PC-3 (cell line): ENCODE measurements around the gene CCSER2.

Source experiments
- CTCF ChIP-seq: fragments of 300-600 bp; sonication (generic); conservative IDR thresholded peaks from 2 replicates; pipeline ENCODE4 v1.5.1; 2017; ENCODE audit warnings: antibody characterized with exemption, low read depth, mild to moderate bottlenecking, low read length
- EZH2 ChIP-seq: fragments of 300-600 bp; sonication (generic); IDR thresholded peaks from one replicate; pipeline ENCODE4 v1.6.1; 2017; ENCODE audit warnings: antibody characterized with exemption, mild to moderate bottlenecking, low read length; ENCODE audit not compliant: unreplicated experiment
- EZH2phosphoT487 ChIP-seq: fragments of 300-600 bp; sonication (generic); IDR thresholded peaks from 2 replicates; pipeline ENCODE4 v1.6.1; 2018; ENCODE audit warnings: mild to moderate bottlenecking, antibody characterized with exemption, low read length, borderline replicate concordance

- TF ChIP-seq CTCF (no peak), EZH2phosphoT487 (no peak), EZH2 (no peak)
Observed at GRCh38 chr10:84391326-84391725, 62.9 kb downstream of the CCSER2 start.
